GM12872 (cell line): ENCODE results near the gene GUCY2D.
A peak's percentile ranks its signal among the peaks of the same experiment; 100 is the strongest.

ENCODE experiments used
- TF ChIP-seq, protein P1 (sequence below): IDR thresholded peaks from 3 replicates; pipeline ENCODE4 v1.5.1; 2011; ENCODE audit warnings: low read depth, mild to moderate bottlenecking, low read length, moderate library complexity; ENCODE audit not compliant: insufficient read depth

The GUCY2D gene

DNA sequence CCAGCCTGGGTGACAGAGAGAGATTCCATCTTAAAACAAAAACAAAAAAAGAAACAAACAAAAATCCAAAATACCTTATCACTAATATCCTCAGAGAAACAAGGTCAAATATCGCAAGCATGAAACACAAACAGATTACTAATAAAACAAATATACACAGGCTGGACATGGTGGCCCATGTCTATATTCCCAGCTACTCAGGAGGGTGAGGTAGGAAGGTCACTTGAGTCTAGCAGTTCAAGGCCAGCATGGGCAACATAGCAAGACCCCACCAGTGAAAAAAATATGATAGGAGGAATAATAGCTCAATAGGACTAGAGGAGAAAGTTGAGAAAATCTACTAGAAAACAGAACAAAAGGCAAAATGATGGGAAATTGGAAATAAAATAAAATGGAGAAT lies 29.5 kb downstream of the GUCY2D start:
- TF ChIP-seq, protein P1, sequence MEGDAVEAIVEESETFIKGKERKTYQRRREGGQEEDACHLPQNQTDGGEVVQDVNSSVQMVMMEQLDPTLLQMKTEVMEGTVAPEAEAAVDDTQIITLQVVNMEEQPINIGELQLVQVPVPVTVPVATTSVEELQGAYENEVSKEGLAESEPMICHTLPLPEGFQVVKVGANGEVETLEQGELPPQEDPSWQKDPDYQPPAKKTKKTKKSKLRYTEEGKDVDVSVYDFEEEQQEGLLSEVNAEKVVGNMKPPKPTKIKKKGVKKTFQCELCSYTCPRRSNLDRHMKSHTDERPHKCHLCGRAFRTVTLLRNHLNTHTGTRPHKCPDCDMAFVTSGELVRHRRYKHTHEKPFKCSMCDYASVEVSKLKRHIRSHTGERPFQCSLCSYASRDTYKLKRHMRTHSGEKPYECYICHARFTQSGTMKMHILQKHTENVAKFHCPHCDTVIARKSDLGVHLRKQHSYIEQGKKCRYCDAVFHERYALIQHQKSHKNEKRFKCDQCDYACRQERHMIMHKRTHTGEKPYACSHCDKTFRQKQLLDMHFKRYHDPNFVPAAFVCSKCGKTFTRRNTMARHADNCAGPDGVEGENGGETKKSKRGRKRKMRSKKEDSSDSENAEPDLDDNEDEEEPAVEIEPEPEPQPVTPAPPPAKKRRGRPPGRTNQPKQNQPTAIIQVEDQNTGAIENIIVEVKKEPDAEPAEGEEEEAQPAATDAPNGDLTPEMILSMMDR: no peak

DNA sequence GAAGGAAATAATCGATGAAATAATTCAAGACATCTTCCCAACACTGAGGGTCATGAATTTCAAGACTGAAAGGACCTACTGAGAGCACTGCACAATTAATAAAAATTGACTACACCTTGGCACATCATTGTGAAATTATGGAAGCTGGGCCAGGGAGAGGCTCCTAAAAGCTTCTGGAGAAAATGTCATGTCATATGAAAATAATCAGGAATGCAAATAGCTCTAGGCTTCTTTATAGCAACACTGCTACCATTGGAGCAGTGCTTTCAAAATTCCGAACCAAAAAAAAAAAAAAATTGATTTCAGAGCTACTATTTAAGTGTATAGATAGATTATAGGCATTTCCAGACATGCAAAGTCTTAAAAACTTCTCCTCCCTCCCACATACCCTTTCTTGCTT lies 30.0 kb downstream of the GUCY2D start:
- TF ChIP-seq, protein P1: no peak

DNA sequence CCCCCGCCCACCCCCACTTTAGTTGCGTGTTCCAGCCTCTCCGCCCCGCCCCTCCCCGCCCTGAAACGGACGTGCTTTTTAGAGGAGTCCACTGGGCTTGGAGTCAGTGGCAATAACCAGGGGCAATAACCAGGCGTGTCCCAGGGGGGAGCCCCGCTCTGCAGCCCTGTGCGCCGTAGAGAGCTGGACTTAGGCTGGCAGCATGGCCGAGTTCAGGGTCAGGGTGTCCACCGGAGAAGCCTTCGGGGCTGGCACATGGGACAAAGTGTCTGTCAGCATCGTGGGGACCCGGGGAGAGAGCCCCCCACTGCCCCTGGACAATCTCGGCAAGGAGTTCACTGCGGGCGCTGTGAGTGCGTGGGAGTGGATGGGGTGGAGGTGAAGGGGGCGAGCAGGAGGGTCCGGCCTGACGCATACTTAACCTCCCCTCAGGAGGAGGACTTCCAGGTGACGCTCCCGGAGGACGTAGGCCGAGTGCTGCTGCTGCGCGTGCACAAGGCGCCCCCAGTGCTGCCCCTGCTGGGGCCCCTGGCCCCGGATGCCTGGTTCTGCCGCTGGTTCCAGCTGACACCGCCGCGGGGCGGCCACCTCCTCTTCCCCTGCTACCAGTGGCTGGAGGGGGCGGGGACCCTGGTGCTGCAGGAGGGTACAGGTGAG lies 36.7 kb downstream of the GUCY2D start, which contains the start of gene ALOX15B:
Gene ALOX15B (plus strand): TSS at position 106 of the 657 bp plus-strand sequence. CDS start 97 bp downstream, at position 203.
- TF ChIP-seq, protein P1: no peak

DNA sequence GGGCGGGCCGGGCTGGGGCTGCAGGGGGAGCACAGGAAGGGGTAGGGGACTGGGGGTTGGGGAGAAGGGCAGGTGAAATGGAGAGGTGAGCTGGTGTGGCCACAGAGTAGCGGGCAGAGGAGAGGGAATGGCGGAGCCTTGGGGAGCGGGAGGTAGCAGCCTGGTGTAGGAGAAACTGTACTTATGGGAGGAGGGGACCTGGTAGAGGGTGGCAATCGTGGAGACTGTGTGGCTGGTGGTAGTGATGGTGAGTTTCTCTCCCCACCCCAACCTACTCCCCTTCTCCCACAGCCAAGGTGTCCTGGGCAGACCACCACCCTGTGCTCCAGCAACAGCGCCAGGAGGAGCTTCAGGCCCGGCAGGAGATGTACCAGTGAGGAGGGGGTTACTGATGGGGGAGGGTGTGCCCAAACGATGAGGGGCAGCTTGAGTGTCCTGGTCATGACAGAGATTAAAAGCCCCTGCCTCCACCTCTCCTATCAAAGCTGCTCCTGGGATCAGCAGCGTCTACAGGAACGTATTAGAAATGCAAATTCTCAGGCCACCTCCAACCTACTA lies 37.3 kb downstream of the GUCY2D start:
- TF ChIP-seq, protein P1: no peak

DNA sequence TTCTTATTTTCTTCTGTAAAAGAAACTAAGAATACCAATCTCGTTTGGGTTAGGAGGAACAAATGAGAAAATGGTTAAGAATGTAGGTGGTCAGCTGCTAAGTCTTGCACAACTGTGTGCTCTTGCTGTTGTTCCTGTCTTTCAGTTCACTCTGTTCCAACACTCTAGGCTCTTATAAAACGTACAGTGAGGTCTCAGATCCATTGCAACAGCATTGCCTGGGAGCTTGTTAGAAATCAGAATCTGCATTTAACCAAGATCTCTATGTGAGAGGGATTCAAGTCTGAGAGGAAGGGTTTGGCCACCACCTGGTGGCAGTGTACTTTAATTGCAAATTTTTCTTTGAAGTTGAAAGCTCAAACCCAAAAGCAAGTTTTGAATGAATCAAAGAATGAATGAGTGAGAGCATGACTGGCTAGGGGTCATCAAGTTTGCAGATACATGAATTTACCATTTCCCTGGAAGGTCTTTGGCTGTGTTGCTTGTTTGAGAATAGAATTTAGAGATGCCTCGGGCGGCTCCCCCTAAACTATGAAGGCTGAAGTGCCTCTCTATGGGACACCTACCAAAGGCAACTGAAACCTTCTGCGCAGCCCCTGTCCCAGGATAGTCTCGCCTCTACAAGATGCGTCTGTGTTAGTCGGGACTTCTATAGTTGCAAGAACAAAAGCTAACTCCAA lies 39.0 kb downstream of the GUCY2D start:
- TF ChIP-seq, protein P1: peak; percentile 72

DNA sequence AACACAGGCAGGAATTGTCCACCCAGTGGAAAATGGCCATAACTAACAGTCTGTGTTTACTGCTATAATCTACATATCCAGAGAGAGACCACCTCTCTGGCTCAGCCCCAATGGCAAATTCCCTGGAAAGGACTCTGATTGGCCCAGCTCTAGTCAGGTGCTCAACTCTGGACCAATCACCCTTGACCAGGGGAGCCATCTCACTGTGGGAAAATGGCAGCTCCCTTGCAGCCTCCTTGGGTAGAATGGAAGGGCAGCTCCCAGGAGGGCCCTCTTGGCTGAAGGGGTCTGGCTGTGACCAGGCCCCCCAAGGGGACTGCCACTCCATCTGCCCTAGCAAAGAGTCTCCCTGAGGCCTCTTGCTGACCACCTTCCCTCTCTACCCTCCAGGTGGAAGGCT lies 39.6 kb downstream of the GUCY2D start:
- TF ChIP-seq, protein P1: no peak
